LNCaP clone FGC (cell line): Measurements from ENCODE around the gene MPZL2.

Source experiments
- DNase-seq: peaks from one replicate; pipeline ENCODE4 v3.0.0-alpha.2; 2011; ENCODE audit warnings: low read depth
- H3K4me3 ChIP-seq: 2 replicates; pipeline ENCODE4 v1.5.1; 2011; ENCODE audit warnings: mild to moderate bottlenecking, low read depth, low read length, control low read depth
- CTCF ChIP-seq: IDR thresholded peaks from 2 replicates; pipeline ENCODE4 v1.5.1; 2012; ENCODE audit warnings: mild to moderate bottlenecking; ENCODE audit not compliant: control insufficient read depth, insufficient read depth; ENCODE audit errors: extremely low read depth

The MPZL2 gene

DNA sequence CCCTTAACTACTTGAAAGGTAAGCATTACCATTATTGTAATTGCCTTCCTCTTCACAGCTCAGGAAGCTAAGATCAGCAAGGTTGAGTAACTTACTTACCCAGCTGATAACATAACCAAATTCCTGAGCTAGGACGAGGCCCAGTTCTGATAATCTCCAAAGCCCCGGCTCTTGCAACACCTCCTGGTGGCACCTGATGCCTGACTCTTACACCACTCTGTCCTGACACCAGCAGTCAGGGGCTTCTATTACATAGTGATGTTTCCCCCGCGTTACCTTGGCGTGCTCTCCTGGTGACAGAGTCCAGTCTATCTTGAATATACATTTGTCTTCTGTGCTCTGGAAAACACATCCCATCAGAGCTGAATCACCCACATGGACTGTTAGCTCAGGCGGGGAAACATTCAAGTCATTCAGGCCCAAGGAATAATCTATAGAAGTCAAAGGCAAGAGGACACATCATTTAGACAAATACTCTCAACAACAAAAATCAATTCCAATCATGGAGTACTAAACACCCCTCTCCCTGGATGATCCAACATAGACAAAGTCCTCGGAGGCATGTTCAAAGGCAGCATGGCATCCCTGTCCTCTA lies 51.9 kb downstream of the MPZL2 start:
- DNase-seq = no peak
- no peak overlapping the region for H3K4me3 ChIP-seq
- no peak for TF ChIP-seq CTCF

GRCh38 chr11:118211006-118211405 lies 53.1 kb downstream of the MPZL2 start:
- no peak for DNase-seq
- no peak overlapping the region for H3K4me3 ChIP-seq

DNA sequence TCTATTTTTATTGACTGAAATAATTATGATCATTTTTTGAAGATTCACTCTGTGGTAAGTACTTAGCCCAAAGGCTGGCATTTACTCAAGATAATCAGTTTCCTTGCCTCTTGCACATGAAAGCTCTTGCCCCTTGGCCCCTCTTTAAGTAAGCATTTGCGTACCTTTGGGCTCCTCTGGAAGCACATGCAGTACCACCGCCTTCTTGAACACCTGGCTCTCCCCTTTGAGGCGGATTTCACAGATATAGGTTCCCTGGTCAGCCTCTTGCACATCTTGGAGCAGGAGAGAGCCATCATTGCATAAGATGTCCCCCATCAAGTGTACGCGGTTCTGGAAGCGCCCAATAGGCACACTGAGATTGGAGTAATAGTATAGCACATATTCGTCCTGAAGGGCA lies 53.8 kb downstream of the MPZL2 start:
- no peak for DNase-seq

More at GRCh38 chr11:118211006-118211405, 53.1 kb downstream of the MPZL2 start:
- no peak for TF ChIP-seq CTCF

GRCh38 chr11:118209033-118209432 lies 55.1 kb downstream of the MPZL2 start:
- H3K4me3 ChIP-seq = no peak overlapping the region
- no peak for TF ChIP-seq CTCF
- DNase-seq = no peak

More for the DNA sequence above, 53.8 kb downstream of the MPZL2 start:
- no peak overlapping the region for H3K4me3 ChIP-seq
- TF ChIP-seq CTCF = no peak

GRCh38 chr11:118207079-118207478 lies 57.0 kb downstream of the MPZL2 start:
- no peak for TF ChIP-seq CTCF
- H3K4me3 ChIP-seq = no peak overlapping the region
- no peak for DNase-seq

GRCh38 chr11:118206391-118207031 lies 57.6 kb downstream of the MPZL2 start:
- TF ChIP-seq CTCF = no peak
- no peak overlapping the region for H3K4me3 ChIP-seq
- no peak for DNase-seq
